Astrocyte (in vitro differentiated cells and primary cell): ENCODE measurements around the gene PTX4. TPM values are rescaled to one million over a fixed set of nuclear protein-coding genes. Genes with fewer than 3 reads are reported as not detected.

ENCODE experiments used
- DNase-seq: peaks from one replicate; pipeline ENCODE4 v3.0.0-alpha.2; 2010; ENCODE audit warnings: low read depth
- FAIRE-seq: peaks from 2 replicates; lab custom pipeline; 2011; peaks lifted over from hg19 to GRCh38; lab: Jason Lieb, UNC
- H2AFZ ChIP-seq: 2 replicates; pipeline ENCODE4 v1.6.0; 2012; ENCODE audit warnings: low read depth, low read length, inconsistent platforms
- H3K27ac ChIP-seq: 2 replicates; pipeline ENCODE4 v1.5.1; 2011; ENCODE audit warnings: low read depth, low read length, inconsistent platforms
- H3K27me3 ChIP-seq: 2 replicates; pipeline ENCODE4 v1.6.0; 2011; ENCODE audit warnings: low read length, inconsistent platforms; ENCODE audit not compliant: insufficient read depth
- H3K36me3 ChIP-seq: 2 replicates; pipeline ENCODE4 v1.5.1; 2011; ENCODE audit warnings: low read length, inconsistent platforms; ENCODE audit not compliant: insufficient read depth
- H3K4me1 ChIP-seq: 2 replicates; pipeline ENCODE4 v1.5.1; 2011; ENCODE audit warnings: low read length, inconsistent platforms; ENCODE audit not compliant: insufficient read depth
- H3K4me2 ChIP-seq: 2 replicates; pipeline ENCODE4 v1.6.0; 2012; ENCODE audit warnings: low read length, inconsistent platforms
- H3K4me3 ChIP-seq: 2 replicates; pipeline ENCODE4 v1.5.1; 2011; ENCODE audit warnings: low read depth, mild to moderate bottlenecking, low read length, inconsistent platforms; ENCODE audit not compliant: insufficient read depth
- H3K79me2 ChIP-seq: 2 replicates; pipeline ENCODE4 v1.6.0; 2012; ENCODE audit warnings: mild to moderate bottlenecking, low read length, inconsistent platforms; ENCODE audit not compliant: insufficient read depth
- H3K9ac ChIP-seq: 2 replicates; pipeline ENCODE4 v1.6.0; 2012; ENCODE audit warnings: mild to moderate bottlenecking, low read length, inconsistent platforms
- H3K9me3 ChIP-seq: 2 replicates; pipeline ENCODE4 v1.5.1; 2012; ENCODE audit warnings: low read depth, mild to moderate bottlenecking, low read length, inconsistent platforms; ENCODE audit not compliant: insufficient read depth
- H4K20me1 ChIP-seq: 2 replicates; pipeline ENCODE4 v1.6.0; 2012; ENCODE audit warnings: low read length, inconsistent platforms; ENCODE audit not compliant: insufficient read depth
- H3K27ac Mint-ChIP-seq: one replicate; pipeline ENCODE4 v1.8.0; 2021; ENCODE audit warnings: mild to moderate bottlenecking, mixed read lengths; ENCODE audit not compliant: unreplicated experiment
- H3K27me3 Mint-ChIP-seq: one replicate; pipeline ENCODE4 v1.8.0; 2021; ENCODE audit warnings: low read depth, mixed read lengths; ENCODE audit not compliant: unreplicated experiment
- H3K36me3 Mint-ChIP-seq: one replicate; pipeline ENCODE4 v1.8.0; 2021; ENCODE audit warnings: low read depth, mixed read lengths; ENCODE audit not compliant: unreplicated experiment
- H3K4me1 Mint-ChIP-seq: one replicate; pipeline ENCODE4 v1.8.0; 2021; ENCODE audit warnings: low read depth, mixed read lengths; ENCODE audit not compliant: unreplicated experiment
- H3K4me3 Mint-ChIP-seq: one replicate; pipeline ENCODE4 v1.8.0; 2021; ENCODE audit warnings: mild to moderate bottlenecking, moderate library complexity, mixed read lengths; ENCODE audit not compliant: unreplicated experiment
- H3K9me3 Mint-ChIP-seq: one replicate; pipeline ENCODE4 v1.8.0; 2021; ENCODE audit warnings: mild to moderate bottlenecking, mixed read lengths; ENCODE audit not compliant: unreplicated experiment
- EZH2 ChIP-seq: IDR thresholded peaks from 2 replicates; pipeline ENCODE4 v1.6.1; 2012; ENCODE audit warnings: mild to moderate bottlenecking, low read length, inconsistent platforms; ENCODE audit not compliant: insufficient read depth
- total RNA-seq: library from RNA; stranded (reverse); gene quantifications from 2 replicates; pipeline ENCODE4 v1.2.1, GENCODE V29; 2021
- TF ChIP-seq, protein P1 (sequence below): IDR thresholded peaks from 2 replicates; pipeline ENCODE4 v1.5.1; 2011; ENCODE audit warnings: low read depth, mild to moderate bottlenecking, inconsistent platforms, low read length, moderate library complexity; ENCODE audit not compliant: insufficient read depth

PTX4 gene
- total RNA-seq, 1 donor from 2014 or later: not detected

DNA sequence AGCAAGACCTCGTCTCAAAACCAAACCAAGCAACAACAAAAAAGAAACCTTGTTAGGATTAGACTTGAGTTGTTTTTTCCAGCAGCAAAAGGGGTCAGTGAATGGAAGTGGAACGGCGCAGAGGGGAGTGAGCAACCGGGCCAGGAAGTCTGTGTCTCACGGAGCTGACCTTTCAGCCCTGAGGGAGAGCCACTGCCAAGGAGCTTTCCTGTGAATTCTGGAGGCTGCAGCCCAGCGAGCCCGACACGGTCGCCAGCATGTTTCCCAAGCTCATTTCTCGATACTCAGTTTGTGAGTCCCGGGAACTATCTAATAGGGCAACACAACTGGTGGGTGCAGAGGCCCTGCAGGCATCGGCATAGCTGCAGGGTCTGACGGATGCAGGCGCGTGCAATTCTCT, 24.0 kb upstream of the PTX4 start:
- Histone ChIP-seq H3K79me2 (no peaks in the 10 kb centered on the region), H3K9ac (no peak overlapping the region), H3K27ac (no peak overlapping the region), H3K4me3 (no peak overlapping the region), H3K9me3 (no peaks in the 10 kb centered on the region), H4K20me1 (no peaks in the 10 kb centered on the region), H3K4me1 (no peaks in the 10 kb centered on the region), H2AFZ (no peak overlapping the region), H3K27me3 (no peaks in the 10 kb centered on the region), H3K36me3 (no peaks in the 10 kb centered on the region), H3K4me2 (no peak overlapping the region)
- Mint-ChIP-seq H3K36me3 (peaks cover 11% of the 10 kb centered on the region), H3K4me3 (no peak overlapping the region), H3K4me1 (no peaks in the 10 kb centered on the region), H3K9me3 (peaks cover 12% of the 10 kb centered on the region), H3K27ac (no peak overlapping the region), H3K27me3 (no peaks in the 10 kb centered on the region)
- TF ChIP-seq, protein P1, sequence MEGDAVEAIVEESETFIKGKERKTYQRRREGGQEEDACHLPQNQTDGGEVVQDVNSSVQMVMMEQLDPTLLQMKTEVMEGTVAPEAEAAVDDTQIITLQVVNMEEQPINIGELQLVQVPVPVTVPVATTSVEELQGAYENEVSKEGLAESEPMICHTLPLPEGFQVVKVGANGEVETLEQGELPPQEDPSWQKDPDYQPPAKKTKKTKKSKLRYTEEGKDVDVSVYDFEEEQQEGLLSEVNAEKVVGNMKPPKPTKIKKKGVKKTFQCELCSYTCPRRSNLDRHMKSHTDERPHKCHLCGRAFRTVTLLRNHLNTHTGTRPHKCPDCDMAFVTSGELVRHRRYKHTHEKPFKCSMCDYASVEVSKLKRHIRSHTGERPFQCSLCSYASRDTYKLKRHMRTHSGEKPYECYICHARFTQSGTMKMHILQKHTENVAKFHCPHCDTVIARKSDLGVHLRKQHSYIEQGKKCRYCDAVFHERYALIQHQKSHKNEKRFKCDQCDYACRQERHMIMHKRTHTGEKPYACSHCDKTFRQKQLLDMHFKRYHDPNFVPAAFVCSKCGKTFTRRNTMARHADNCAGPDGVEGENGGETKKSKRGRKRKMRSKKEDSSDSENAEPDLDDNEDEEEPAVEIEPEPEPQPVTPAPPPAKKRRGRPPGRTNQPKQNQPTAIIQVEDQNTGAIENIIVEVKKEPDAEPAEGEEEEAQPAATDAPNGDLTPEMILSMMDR: no peak
- no peak for TF ChIP-seq EZH2
- DNase-seq (no peak), FAIRE-seq (no peak)

DNA sequence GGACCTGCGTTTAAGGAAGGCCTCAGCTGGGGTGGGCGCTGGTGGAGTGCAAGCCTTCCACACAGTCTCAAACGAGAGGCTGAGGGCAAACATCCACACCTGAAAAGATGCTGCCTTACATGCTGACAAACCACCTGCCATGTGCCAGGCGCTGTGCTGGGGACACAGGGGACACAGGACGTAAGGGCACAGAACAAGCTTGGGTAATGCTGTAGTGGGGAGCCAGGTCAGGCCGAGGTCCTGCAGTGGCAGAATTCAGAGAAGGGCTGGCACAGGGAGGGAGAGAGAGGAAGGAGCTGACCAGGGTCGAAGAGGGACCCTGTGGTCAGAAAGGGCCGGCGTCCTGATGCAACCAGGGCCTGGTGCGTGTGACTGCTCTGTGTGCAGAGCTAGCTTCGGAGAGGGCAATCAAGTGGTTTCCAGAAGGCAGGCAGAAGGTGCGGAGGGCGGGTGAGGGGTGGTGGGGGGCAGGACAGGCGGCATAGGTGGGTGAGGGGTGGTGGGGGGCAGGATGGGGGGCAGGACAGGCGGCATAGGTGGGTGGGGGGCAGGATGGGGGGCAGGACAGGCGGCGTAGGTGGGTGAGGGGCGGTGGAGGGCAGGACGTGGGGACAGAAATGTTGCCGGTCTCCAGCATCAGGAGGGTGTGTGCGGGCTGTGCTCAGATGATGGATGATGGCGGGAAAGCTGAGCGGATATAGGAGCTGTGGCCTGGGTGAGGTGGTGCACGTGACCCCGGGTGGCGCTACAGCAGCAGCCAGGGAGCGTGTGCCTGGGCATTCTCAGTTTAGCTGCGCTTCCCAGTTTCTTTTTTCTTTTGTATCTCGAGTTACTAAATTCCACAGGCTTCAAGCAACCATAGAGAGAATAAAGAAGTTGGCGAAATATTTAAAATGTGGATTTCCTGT, 23.2 kb upstream of the PTX4 start:
- no peaks in the 10 kb centered on the region for H3K9me3 ChIP-seq
- H4K20me1 ChIP-seq: no peaks in the 10 kb centered on the region
- Mint-ChIP-seq H3K4me3 (no peak overlapping the region), H3K27me3 (no peaks in the 10 kb centered on the region), H3K4me1 (no peaks in the 10 kb centered on the region), H3K36me3 (peaks cover 11% of the 10 kb centered on the region), H3K9me3 (peaks cover 12% of the 10 kb centered on the region), H3K27ac (no peak overlapping the region)
- H3K9ac ChIP-seq: no peak overlapping the region
- no peaks in the 10 kb centered on the region for H3K4me1 ChIP-seq
- H3K27ac ChIP-seq: no peak overlapping the region
- no peaks in the 10 kb centered on the region for H3K27me3 ChIP-seq
- H3K36me3 ChIP-seq: no peaks in the 10 kb centered on the region
- H3K4me3 ChIP-seq: no peak overlapping the region
- DNase-seq (no peak), FAIRE-seq (no peak)
- H3K79me2 ChIP-seq: no peaks in the 10 kb centered on the region
- H2AFZ ChIP-seq: no peak overlapping the region
- TF ChIP-seq, protein P1: no peak
- TF ChIP-seq EZH2: no peak
- H3K4me2 ChIP-seq: no peak overlapping the region

DNA sequence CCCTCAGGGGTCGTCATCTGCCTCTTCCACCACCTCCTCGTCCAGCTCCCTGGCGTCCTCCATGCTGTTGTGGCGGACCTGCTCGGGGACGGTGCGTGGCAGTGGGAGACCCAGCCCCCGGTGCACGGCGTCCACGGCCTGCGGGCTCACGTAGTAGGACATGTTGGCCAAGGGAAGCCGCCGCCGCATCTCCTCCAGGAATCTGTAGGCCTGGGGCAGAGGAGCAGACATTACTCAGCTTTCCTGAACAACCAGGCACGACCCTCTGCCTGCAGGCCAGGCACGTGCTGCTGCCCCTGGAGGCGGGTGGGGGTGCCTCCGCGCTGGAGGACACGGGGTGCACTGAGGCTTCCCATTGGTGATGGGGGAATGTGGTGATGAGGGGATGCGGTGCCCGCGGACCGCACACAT, 22.2 kb upstream of the PTX4 start:
- no peaks in the 10 kb centered on the region for H3K27me3 Mint-ChIP-seq
- Histone ChIP-seq H3K9ac (no peak overlapping the region), H3K9me3 (no peaks in the 10 kb centered on the region), H3K4me1 (no peaks in the 10 kb centered on the region), H3K4me3 (no peak overlapping the region), H3K79me2 (no peaks in the 10 kb centered on the region), H3K27ac (no peak overlapping the region), H3K36me3 (no peaks in the 10 kb centered on the region), H3K4me2 (no peak overlapping the region), H2AFZ (no peak overlapping the region), H4K20me1 (no peaks in the 10 kb centered on the region), H3K27me3 (no peaks in the 10 kb centered on the region)
- TF ChIP-seq EZH2: no peak
- TF ChIP-seq, protein P1: no peak
- peaks cover 12% of the 10 kb centered on the region for H3K36me3 Mint-ChIP-seq
- H3K4me3 Mint-ChIP-seq: no peak overlapping the region
- no peak for FAIRE-seq
- DNase-seq: no peak
- no peaks in the 10 kb centered on the region for H3K4me1 Mint-ChIP-seq
- no peak overlapping the region for H3K27ac Mint-ChIP-seq
- peaks cover 12% of the 10 kb centered on the region for H3K9me3 Mint-ChIP-seq
